Measurements from ENCODE around the gene ELMO1.

GRCh38 chr7:37481722-37482288, 33.1 kb upstream of the ELMO1 start:
- TF ChIP-seq CTCF (IDR thresholded peaks at IDR 0.05) (no peak), POLR2A (IDR thresholded peaks at IDR 0.05) (no peak), POLR2AphosphoS5 (IDR thresholded peaks at IDR 0.05) (no peak), EP300 (IDR thresholded peaks at IDR 0.05) (no peak)
